ENCODE results near the gene HDAC3.

Gene HDAC3

DNA sequence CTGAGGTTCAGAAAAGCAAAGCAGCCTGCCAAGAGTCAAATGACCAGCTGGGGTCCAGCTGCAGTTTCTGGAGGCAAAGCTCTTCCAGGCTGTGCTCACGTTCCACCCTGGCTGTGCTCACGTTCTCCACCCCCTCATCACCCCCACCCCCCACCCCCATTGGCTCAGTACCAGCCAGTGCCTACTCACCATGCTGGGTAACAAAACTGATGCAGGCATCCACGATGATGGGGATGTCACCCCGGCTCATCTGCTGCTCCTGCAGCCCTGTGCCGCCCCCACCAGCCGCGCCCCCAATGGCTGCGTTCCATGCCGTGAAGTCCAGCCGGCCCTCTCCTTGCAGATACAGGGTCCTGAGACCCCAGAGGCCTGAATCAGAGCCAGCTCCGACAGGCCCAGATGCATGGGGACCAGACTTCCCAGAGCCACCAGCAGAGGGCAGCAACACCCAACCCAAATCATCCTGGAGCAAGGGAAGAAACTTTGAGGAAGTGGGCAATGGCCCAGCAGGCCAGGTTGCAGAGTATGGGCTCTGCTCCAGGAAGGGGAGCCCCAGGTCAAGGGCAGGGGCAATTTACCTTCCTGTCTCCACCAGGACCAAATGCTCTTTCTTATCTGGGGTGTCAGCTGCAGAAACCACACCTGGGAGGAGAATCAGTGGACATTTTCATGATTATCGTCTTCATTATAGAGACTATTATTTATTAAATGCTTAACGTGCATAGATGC is 28.2 kb upstream of the HDAC3 start:
- intact Hi-C loops (cut with DNase I) = no loop called here
- peak; percentile 42 to 90 (median 79) for DNase-seq

DNA sequence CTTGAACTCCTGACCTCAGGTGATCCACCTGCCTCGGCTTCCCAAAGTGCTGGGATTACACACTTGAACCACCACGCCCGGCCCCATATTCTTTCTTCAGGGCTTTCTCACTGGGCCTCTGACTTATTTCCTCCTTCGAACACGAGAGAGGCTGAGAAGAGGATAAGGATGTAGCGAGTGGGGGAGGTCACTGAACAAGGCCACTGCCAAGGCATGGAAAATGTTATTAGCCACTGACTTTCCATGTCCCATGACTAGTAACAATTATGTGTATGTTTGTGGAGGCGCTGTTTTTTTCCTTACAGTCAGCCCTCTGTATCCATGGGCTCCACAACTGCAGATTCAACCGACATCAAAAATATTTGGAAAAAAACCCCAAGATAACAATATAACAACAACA is 26.9 kb upstream of the HDAC3 start:
- intact Hi-C loops (cut with DNase I) = no loop called here

DNA sequence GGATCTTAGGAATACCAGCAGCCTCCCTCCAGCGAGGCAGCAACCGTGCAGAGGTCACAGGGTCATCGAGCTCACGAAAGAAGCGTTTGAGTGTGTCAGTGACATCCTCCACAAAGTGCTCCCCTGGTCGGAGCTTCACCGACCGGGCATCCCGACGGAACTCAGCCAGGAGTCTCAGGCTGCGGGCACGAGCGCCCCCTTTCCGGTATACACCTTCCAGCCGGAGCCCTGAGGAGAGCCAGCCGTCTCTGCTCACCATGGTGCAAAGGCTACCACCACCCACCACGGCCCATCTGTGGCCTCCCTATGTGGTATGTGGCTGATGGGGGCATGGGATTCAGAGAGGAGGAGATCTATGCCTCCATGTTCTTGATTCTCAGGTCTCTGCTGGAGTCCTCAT is 25.4 kb upstream of the HDAC3 start:
- intact Hi-C loops (cut with DNase I) = no loop called here
- DNase-seq = no peak

More for the DNA sequence above, 26.9 kb upstream of the HDAC3 start:
- DNase-seq = no peak

DNA sequence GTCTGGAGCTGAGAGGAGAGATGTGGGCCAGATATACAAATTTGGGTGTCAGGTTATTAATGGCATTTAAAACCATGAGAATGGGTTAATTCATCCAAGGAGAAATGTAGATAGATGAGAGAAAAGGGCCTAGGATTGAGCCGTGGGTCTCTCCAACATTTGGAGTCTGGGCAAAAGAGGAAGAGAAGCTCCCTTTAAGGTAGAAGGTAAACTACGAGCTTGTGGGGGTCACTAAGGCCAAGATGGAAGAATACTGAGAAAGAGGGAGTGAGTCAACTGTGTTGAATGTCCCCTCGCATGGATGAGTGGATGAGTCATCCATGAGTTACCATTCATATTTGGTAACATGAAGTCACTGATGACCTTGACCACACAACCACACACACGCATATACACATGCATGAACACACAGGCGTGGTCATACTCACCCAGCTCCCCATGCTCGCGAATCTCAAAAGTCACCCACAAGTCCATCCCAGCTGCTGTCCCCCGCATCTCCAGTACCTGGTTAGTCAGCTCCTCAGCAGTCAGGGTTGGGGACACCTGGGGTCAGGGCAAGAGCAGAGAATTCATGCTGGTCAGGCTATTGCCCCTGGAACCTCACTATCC is 21.4 kb upstream of the HDAC3 start:
- DNase-seq = no peak

DNA sequence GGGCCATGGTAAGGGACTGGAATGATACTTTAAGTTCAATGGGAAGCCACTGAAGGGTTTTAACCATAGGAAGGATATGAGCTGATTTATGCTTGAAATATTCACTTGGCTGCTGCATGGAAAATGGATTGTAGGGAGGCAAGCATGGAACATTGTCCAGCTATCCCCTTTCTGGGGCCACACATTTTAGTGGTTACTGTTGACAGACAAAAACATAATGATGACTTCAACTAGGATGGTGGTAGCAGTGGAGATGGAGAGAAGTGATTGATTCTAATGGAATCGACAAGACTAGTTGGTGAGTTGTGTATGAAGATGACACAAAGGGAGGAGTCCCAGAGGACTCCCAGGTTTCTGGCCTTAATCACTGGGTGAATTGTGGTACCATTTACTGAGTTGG is 20.8 kb upstream of the HDAC3 start:
- DNase-seq = no peak
- intact Hi-C loops (cut with DNase I) = no loop called here

More for the DNA sequence above, 21.4 kb upstream of the HDAC3 start:
- intact Hi-C loops (cut with DNase I) = no loop called here

DNA sequence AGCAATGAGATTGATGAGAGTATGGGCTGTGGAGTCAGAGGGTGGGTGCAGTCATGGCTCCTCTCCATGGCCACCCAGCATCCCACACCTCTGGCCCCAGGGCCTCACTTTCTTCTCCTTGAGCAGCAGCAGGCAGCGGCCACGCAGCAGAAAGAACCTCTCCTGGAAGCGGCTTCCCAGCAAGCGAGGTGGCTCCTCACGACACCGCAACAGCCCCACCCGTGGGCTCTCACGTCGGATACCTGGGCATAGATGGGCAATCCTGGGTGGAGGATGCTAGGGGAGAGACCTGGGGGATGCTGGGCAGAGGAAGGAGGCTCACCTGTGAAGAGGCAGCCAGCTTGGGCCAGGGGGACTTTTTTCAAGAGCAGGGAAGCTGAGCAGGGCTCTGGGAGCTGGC is 19.7 kb upstream of the HDAC3 start:
- intact Hi-C loops (cut with DNase I) = no loop called here
- no peak for DNase-seq

DNA sequence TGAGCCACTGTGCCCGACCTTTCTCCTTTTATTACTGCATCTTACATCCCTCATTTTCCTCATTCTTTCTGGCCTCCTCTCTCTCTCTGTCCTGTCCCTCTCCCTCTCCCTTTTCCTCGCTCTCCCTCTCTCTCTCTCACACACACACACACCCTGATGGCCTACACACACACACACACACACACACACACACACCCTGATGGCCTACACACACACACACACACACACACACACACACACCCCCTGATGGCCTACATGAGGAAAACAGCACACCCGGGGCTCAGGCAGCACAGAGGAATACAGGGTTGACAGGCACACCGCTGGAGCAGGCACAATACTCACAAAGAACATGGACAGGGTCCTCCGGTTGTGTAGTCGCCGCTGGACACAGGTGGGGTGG is 18.4 kb upstream of the HDAC3 start:
- intact Hi-C loops (cut with DNase I) = no loop called here
- DNase-seq = no peak

DNA sequence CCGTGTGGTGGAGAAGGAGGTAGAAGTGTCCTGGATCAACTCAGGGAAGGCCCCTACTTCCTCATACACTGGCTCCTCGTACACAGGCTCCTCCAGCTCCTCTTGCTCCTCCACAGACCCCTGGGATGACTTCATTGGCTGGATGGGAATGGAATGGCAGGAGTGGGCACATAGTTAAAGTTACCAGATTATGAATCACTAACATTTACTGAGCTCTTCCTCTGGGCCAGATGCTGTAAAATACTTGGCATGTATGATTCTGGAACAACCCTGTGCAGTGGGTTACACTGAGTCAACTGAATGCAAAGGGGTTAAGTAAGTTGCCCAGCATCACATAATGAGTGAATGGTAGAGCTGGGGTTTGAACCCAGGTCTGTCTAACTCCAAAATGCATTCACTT is 17.6 kb upstream of the HDAC3 start:
- intact Hi-C loops (cut with DNase I) = no loop called here
- DNase-seq = no peak

DNA sequence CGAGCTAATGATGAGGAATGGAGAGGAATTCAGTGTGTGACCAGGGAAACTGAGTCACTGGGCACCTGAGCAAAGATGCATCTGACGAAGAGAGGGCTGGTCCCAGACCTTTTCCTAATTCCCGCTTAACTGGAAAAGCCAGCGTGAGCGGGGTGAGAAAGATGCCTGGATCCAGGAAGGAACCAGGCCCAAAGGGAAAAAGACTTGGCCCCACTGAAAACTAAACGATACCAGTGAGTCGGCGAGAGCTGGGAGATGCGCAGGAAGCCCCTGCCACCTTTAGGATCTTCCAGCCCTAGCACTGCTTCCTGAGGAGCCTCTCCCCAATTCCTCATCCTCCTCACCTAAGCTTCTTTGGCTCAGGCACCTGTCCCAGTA is 15.1 kb upstream of the HDAC3 start:
- no peak for DNase-seq
- intact Hi-C loops (cut with DNase I) = no loop called here

DNA sequence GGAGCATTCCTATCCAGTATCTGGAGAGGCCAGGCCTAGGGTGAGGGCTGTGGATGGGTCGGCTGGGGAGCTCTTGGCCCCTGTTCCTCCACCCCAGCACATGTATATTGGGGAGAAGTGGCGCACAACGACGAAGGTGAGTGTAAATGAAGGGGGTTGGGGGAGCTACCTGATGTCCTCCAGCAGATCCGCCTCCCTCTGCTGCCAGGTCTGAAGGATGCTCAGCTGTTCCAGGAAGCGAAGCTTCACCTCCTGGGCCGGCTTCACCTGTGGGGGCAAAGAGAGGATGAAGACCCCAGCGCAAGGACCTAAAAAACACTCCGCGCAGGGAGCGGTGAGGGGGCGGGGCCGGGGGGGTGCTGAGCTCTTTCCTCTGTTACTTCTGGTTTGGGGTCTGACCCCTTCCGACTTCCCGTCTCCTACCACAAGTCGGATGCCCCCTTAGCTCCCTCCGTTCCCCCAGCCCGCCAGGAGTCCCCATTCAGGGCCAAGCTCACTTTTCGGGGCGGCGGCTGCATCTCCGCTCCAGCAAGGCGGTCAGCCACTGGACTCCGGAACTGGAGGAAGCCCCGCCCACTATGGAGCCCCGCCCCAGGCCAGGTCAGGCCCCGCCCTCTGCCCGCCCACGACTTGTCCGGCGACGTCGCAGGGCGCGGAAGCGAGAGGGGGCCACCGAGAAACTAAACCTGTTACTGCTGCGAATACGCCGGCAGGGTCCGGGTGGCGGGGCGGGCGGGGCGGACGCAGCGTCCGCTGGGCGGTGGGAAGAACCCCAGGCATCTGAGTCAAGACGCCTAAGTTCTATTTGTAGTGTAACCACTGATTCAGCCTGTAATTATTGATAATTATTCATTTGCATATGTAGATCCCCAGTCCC is 14.4 kb upstream of the HDAC3 start, which contains the start of gene FCHSD1:
TSS of gene FCHSD1 (minus strand) at position 568 of the 877 bp plus-strand sequence. CDS start at position 518, 50 bp downstream.
- intact Hi-C loops (cut with DNase I) = no loop called here
- peak; percentile 76 to 93 (median 86) for DNase-seq

DNA sequence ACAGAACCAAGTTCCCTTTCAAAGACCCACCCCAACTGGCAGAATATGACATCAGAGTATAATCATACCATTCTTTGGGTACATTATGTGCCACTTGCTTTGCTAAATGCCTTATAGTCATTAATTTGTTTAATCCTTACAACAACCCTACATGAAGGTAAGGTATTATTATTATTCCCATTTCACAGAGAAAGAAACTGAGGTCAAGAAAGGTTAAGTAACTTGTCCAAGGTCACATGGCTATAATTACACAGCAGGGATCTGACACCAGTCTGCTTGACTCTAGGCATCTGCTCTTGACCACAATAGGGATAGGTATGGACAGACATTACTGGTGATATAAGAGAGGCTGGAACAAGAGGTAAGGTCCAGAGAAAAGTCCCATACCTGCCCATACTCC is 13.3 kb upstream of the HDAC3 start:
- intact Hi-C loops (cut with DNase I) = no loop called here
- DNase-seq = no peak

DNA sequence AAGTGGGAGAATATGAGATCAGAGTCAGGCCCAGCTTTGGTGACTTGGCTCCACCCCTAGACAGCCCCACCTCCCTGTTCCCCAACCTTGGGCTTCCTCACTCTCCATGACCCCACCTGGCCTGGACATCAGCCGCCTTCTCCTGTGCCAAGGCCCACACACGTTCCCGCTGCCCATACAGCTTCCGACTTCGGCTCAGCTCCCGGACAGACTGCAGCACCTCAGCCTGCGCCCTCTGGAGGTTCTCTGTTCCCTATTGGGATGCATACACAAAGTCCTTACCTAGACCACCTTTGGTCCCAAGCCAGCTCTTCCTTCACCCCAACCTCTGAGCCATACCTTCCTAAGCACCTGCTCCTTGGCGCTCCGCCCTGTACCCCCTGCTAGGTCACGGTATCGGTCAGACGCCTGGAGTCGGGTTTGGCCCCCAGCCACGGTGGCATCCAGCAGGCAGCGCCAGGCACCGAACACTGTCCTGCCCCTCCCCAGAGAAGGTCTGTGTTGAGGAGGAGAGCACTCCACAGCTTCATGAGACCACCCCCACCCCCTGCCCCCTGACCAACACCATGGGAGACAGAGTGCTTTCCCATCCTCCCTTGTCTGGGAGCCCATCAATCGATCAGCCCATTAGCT is 12.5 kb upstream of the HDAC3 start:
- intact Hi-C loops (cut with DNase I) = no loop called here
- DNase-seq = no peak

DNA sequence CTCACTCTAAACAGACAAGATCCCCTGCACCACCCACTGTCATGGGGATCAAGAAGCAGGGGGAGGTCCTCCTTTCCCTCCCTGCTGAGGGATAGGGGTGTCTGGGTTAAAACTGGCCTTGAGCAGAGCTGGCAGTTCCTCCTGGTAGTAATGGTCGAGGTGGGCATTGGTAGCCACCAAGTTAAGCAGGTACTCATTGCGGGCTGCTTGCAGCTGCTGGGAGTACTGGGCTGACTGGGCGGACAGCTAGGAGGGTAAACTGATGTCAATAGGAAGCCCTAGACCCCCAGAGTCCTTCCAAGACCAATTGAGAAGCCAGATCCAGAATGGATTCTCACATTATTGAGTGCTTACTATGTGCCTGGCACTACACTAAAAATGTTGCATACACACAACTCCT is 11.2 kb upstream of the HDAC3 start:
- no peak for DNase-seq
- intact Hi-C loops (cut with DNase I) = no loop called here

DNA sequence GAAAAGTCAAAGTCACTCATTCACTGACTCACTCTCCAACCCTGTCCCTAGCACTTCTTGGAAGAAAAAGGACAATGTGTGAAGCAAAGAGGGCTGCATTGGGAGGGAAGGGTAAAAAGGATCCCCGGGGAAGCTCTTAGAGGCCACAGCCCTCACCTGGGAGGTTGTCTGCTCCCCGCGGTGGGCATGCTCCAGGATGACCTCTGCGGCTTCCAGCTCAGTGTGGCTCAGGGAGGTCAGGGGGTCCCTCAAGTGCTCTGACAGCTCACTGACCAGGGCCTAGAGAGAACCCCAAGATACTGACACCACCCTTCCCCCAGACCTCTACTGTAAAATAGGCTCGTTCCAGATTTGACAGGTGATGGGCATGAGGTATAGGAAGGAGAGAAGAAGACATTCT is 10.6 kb upstream of the HDAC3 start:
- no peak for DNase-seq
- intact Hi-C loops (cut with DNase I) = no loop called here

DNA sequence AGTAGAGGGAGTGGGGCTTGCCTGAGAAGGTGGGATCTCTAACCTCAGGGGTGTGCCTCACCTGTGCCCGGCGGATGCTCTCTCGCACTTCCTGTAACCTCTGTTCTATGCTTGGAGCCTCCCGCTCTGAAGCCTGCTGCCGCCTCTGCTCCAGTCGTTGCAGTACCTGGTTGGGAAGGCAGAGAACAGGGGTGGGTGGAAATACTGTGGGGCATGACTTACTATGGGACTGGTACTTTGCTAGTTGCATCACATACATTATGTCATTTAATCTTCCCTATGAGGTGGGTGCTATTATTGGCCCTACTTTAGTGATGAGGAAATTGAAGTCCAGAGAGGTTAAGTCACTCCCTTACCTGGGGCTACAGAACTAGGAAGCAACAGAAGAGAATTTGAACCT is 9.4 kb upstream of the HDAC3 start:
- intact Hi-C loops (cut with DNase I) = no loop called here
- DNase-seq = peak in 41 of 42 donors; percentile 29 to 93 (median 69)

DNA sequence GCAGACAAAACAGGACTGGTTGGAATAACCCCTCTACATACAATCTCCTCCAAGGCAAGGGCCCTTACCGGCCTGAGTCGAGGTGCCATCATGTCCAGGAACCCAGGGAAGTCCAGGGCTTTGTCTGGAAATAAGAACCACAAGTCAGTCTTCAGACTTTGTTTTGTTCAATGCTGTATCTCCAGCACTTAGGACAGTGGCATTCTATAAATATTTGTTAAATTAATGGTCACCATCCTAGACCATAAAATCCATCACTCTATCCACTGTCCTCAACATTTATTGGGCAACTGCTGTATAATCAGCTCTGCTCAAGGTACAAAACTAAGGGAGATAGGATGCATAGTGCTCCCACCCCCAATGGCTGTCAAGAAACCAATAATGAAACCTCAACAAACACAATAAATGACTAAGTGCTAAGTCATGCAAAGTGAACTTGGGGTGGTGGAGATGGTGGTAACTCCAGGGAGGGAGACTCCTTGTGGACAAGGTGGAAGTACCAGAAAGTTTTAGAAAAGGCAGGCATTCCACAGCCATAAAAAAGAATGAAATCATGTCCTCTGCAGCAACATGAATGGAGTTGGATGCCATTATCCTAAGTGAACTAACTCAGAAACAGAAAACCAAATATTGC is 5.1 kb upstream of the HDAC3 start:
- intact Hi-C loops (cut with DNase I) = no loop called here
- no peak for DNase-seq

DNA sequence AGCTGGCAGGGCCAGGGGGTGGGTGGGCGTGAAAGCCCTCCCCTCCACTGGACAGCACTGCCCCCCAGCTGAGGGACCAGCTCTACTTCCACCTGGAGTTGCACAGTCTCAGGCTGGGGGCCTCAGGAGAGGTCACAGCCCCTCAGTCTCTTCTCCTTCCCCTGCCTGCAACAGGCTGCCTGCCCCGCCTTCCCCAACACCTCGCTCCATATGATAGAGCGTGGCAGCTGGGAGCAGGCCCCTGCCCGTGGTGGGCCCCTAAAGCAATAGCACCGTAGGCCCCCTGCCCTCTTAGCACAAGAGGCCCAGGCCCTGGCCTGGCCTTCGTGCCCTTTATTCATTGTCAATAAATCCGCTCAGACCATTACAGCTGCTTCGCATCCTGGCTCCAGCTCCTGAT is 4.0 kb upstream of the HDAC3 start:
- DNase-seq = peak in 1 of 42 donors; percentile 31
- intact Hi-C loops (cut with DNase I) = no loop called here

DNA sequence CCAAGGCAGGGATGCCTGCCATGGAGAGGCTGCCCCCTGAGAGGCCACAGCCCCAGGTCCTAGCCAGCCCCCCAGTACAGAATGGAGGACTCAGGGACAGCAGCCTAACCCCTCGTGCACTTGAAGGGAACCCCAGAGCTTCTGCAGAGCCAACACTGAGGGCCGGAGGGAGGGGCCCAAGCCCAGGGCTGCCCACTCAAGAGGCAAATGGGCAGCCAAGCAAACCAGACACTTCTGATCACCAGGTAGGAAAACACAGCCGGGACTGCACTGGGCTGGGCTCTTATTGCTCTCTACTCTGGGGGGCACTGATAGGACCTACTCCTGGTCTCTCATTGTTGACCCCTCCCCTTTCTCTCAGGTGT is 3.4 kb upstream of the HDAC3 start:
- DNase-seq = peak in 1 of 42 donors; percentile 20
- intact Hi-C loops (cut with DNase I) = no loop called here

DNA sequence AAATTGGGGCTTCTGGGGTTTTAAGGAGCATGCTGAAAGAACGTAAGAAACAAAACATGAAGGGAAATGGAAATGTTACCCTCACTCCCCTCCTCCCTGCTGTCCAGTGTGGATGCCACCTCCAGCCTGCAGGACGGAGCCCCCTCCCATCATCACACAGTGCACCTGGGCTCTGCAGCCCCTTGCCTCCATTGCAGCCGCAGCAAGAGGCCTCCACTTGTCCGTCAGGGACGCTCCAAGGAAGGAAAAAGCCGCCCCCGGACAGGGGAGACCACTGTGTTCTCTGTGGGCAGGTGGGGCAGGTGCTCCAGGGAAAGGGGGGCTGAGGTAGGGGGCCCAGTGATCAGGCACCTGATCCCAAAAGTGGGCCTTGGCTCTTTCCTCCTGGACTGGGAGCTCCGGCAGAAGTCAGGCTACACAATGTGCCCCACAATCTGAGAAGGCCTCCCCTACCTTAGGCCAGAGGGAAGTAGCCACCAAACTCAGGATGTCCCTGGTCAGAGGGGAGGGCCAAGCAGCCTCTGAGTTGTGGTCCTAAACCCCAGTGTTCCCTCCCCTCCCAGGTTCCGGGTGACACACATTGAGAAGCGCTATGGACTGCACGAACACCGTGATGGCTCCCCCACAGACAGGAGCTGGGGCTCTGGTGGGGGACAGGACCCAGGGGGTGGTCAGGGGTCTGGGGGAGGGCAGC is 2.9 kb upstream of the HDAC3 start:
- DNase-seq = no peak
- intact Hi-C loops (cut with DNase I) = no loop called here

Measured in head of caudate nucleus (tissue), 42 donors.